Parathyroid adenoma (tissue), 2 donors: ENCODE results near the gene KIAA0408.

Experiments
- H2AFZ ChIP-seq: fragments of 300-600 bp; sonication (generic); one replicate; pipeline ENCODE4 v1.7.0; 2017; ENCODE audit warnings: antibody characterized with exemption, mild to moderate bottlenecking
- H3K27ac ChIP-seq: fragments of 300-600 bp; sonication (generic); one replicate; pipeline ENCODE4 v1.7.0; 2017
- H3K27me3 ChIP-seq: fragments of 300-600 bp; sonication (generic); one replicate; pipeline ENCODE4 v1.7.0; 2017; ENCODE audit warnings: low read length; ENCODE audit not compliant: control insufficient read depth, insufficient read depth
- H3K36me3 ChIP-seq: fragments of 300-600 bp; sonication (generic); one replicate; pipeline ENCODE4 v1.7.0; 2017; ENCODE audit warnings: low read length; ENCODE audit not compliant: control insufficient read depth, insufficient read depth
- H3K4me1 ChIP-seq: fragments of 300-600 bp; sonication (generic); one replicate; pipeline ENCODE4 v1.7.0; 2017; ENCODE audit warnings: control low read depth
- H3K4me2 ChIP-seq: fragments of 300-600 bp; sonication (generic); one replicate; pipeline ENCODE4 v1.7.0; 2017; ENCODE audit warnings: low read length
- H3K4me3 ChIP-seq: fragments of 300-600 bp; sonication (generic); one replicate; pipeline ENCODE4 v1.7.0; 2017; ENCODE audit warnings: low read depth, low read length
- H3K79me2 ChIP-seq: fragments of 300-600 bp; sonication (generic); one replicate; pipeline ENCODE4 v1.7.0; 2017; ENCODE audit warnings: control low read depth
- H3K9ac ChIP-seq: fragments of 300-600 bp; sonication (generic); one replicate; pipeline ENCODE4 v1.7.0; 2017; ENCODE audit warnings: mild to moderate bottlenecking
- H3K9me3 ChIP-seq: fragments of 300-600 bp; sonication (generic); one replicate; pipeline ENCODE4 v1.7.0; 2017; ENCODE audit warnings: low read length; ENCODE audit not compliant: control insufficient read depth
- TF ChIP-seq, protein P1 (sequence below): fragments of 300-600 bp; sonication (generic); IDR thresholded peaks from one replicate; pipeline ENCODE4 v1.7.0; 2017; ENCODE audit warnings: antibody characterized with exemption, mild to moderate bottlenecking
- donor health status: primary hyperparathyroidism.

Gene KIAA0408

DNA sequence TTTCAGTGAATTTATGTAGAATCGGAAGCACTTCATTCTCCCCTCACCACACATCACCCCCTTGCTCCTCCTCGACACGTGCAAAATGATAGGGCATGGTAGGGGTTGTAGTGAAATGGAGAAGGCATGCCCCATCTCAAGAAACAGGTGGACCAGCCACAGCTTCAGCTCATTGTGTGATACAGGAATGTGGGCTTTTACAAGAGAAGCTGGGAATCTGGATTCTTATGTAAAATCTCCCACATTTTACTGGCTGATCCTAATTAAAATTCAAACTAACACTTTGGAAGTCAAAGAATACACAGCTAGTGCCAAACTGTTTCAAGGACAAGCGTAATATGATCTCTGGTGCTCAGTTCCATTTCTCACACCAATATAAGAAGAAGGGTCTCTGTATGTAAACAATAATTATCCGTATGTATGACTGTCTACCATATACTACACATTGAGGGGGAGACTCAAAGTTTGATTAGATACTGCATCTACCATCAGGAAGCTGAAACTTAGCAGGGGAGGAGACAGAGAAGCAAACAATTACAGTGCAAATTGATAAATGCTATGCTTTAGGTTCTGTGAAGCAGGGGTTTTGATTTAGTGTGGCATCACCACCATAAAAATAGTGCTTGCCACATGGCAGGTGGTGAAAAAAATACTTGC, 24.3 kb upstream of the KIAA0408 start:
- no peak overlapping the region for H3K4me3 ChIP-seq
- peaks cover 6% of the 10 kb centered on the region for H3K4me1 ChIP-seq
- H3K9me3 ChIP-seq = no peaks in the 10 kb centered on the region
- H3K9ac ChIP-seq = no peak overlapping the region
- H2AFZ ChIP-seq = no peak overlapping the region
- H3K27ac ChIP-seq = no peak overlapping the region
- no peak overlapping the region for H3K4me2 ChIP-seq
- H3K27me3 ChIP-seq = no peaks in the 10 kb centered on the region
- TF ChIP-seq, protein P1, sequence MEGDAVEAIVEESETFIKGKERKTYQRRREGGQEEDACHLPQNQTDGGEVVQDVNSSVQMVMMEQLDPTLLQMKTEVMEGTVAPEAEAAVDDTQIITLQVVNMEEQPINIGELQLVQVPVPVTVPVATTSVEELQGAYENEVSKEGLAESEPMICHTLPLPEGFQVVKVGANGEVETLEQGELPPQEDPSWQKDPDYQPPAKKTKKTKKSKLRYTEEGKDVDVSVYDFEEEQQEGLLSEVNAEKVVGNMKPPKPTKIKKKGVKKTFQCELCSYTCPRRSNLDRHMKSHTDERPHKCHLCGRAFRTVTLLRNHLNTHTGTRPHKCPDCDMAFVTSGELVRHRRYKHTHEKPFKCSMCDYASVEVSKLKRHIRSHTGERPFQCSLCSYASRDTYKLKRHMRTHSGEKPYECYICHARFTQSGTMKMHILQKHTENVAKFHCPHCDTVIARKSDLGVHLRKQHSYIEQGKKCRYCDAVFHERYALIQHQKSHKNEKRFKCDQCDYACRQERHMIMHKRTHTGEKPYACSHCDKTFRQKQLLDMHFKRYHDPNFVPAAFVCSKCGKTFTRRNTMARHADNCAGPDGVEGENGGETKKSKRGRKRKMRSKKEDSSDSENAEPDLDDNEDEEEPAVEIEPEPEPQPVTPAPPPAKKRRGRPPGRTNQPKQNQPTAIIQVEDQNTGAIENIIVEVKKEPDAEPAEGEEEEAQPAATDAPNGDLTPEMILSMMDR = no peak
- H3K36me3 ChIP-seq = no peaks in the 10 kb centered on the region
- H3K79me2 ChIP-seq = no peaks in the 10 kb centered on the region

DNA sequence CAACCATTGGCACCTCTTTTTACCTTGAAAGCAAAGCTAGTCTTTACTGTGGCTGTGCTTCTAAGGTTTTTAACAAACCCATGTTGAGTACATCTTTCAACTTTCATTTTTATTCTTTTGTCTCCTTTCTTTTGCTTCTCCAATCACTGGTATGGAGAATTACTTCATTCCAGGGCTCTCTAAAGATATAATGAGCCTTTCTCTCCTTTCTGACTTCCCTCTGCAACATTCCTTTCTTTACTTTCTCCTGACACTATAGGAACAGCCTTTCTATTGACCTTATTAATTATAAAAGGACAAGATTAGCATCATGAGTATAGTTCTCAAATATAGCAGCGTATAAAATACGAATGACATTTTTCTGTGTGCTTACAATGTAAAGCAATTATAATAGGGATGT, 23.1 kb upstream of the KIAA0408 start:
- Histone ChIP-seq H3K36me3 (no peaks in the 10 kb centered on the region), H2AFZ (no peak overlapping the region), H3K4me3 (no peak overlapping the region), H3K27ac (no peak overlapping the region), H3K27me3 (no peaks in the 10 kb centered on the region), H3K79me2 (no peaks in the 10 kb centered on the region), H3K9me3 (no peaks in the 10 kb centered on the region), H3K4me1 (peaks cover 6% of the 10 kb centered on the region), H3K4me2 (no peak overlapping the region), H3K9ac (no peak overlapping the region)
- TF ChIP-seq, protein P1 = no peak

DNA sequence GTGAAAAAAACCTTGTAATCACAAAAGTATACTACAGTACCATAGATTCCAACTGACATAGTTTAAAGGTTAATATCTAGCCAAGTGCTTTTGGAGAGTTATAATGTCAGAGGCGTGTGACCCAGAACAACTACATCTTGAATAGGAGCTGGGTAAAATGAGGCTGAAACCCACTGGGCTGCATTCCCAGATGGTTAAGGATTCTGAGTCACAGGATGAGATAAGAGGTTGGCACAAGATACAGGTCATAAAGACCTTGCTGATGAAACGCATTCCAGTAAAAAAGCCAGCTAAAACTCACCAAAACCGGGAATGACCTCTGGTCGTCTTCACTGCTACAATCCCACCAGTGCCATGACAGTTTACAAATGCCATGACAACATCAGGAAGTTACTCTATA, 22.4 kb upstream of the KIAA0408 start:
- no peaks in the 10 kb centered on the region for H3K79me2 ChIP-seq
- H3K4me3 ChIP-seq = no peak overlapping the region
- H3K9ac ChIP-seq = no peak overlapping the region
- no peak overlapping the region for H3K4me2 ChIP-seq
- no peak overlapping the region for H3K27ac ChIP-seq
- H3K4me1 ChIP-seq = peaks cover 6% of the 10 kb centered on the region
- no peak overlapping the region for H2AFZ ChIP-seq
- no peaks in the 10 kb centered on the region for H3K9me3 ChIP-seq
- no peaks in the 10 kb centered on the region for H3K27me3 ChIP-seq
- H3K36me3 ChIP-seq = no peaks in the 10 kb centered on the region
- TF ChIP-seq, protein P1 = no peak

DNA sequence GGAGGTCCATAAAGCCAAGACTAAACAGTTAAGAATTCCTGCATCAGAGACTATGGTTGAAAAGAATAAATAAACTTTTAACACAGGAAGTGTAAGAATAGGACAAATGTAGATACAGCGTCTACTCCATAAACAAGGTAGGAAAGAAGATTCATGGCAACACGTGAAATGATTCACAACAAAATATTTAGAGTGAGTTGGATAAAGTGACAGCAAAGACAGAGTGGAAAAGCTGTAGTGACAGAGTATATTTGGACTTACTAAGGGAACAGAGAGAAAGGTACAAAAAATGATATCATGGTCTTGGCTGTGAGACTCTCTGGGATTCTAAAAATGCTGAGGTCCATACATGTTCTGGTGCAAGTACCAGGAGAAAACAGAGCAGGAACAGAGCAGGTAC, 21.9 kb upstream of the KIAA0408 start:
- H3K4me3 ChIP-seq = no peak overlapping the region
- H3K4me1 ChIP-seq = peaks cover 6% of the 10 kb centered on the region
- TF ChIP-seq, protein P1 = no peak
- no peak overlapping the region for H3K9ac ChIP-seq
- H3K27ac ChIP-seq = no peak overlapping the region
- no peak overlapping the region for H2AFZ ChIP-seq
- no peaks in the 10 kb centered on the region for H3K36me3 ChIP-seq
- H3K4me2 ChIP-seq = no peak overlapping the region
- no peaks in the 10 kb centered on the region for H3K27me3 ChIP-seq
- no peaks in the 10 kb centered on the region for H3K9me3 ChIP-seq
- H3K79me2 ChIP-seq = no peaks in the 10 kb centered on the region

GRCh38 chr6:127477658-127478057, 18.5 kb upstream of the KIAA0408 start:
- Histone ChIP-seq H3K4me2 (no peak overlapping the region), H3K4me3 (no peak overlapping the region), H3K9ac (no peak overlapping the region), H3K27ac (no peak overlapping the region), H3K4me1 (no peaks in the 10 kb centered on the region), H3K79me2 (no peaks in the 10 kb centered on the region), H3K27me3 (no peaks in the 10 kb centered on the region), H2AFZ (no peak overlapping the region), H3K9me3 (no peaks in the 10 kb centered on the region), H3K36me3 (no peaks in the 10 kb centered on the region)
- TF ChIP-seq, protein P1 = no peak
